ENCODE measurements around the gene IRX4. TPM values are rescaled to one million over a fixed set of nuclear protein-coding genes. Genes with fewer than 3 reads are reported as not detected.

Gene IRX4
- total RNA-seq, 1 experiment from 2014 or later: 16.5 TPM

DNA sequence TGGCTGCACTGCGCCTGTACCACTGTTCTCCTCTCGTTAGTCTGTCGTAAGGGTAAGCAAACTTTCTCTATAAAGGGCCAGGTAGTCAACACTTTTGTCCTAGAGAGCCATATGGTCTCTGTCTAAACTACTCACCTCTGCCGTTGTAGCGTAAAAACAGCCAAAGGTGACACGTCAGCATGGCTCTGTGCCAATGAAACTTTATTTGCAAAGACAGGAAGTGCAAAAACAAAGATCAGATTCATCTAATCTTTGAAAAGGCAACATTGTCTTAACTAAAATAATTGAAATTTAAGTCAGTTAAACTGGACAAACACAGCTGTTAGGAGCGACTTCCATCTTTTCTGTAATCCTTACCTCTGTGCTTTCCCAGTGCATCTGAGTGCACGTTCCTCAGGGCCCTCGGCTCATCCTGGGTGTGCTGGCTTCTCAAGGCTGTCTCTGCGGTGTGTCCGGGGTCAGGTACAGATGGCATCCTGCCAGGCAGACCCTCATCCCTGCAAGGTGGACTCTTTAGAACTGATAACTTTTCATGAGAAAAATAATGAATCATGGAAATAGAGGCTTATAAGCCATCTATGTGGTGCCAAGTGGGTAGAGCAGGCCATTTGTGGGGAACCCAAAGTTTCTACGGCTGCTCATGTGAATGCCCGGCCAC is 35.2 kb upstream of the IRX4 start:
- Histone ChIP-seq H3K4me3 (replicated peaks in 1 of 2; ENCODE audit: low read depth in 1 of 2, low read length in 2 of 2) (no peak overlapping the region), H3K27me3 (ENCODE audit: insufficient read depth, low read length) (no peaks in the 10 kb centered on the region), H4K20me1 (ENCODE audit: insufficient read depth) (no peaks in the 10 kb centered on the region), H3K79me2 (ENCODE audit: insufficient read depth, low read length) (no peaks in the 10 kb centered on the region), H3K4me1 (ENCODE audit: control insufficient read depth in 1 of 2, insufficient read depth in 2 of 2, low read length in 2 of 2) (peaks cover 0 to 17% of the 10 kb centered on the region in 2 experiments; a peak in 2 of 4 replicates), H3K4me2 (ENCODE audit: low read length) (no peak overlapping the region), H3K9me2 (ENCODE audit: insufficient read depth) (no peaks in the 10 kb centered on the region), H3K36me3 (ENCODE audit: control insufficient read depth in 1 of 2, insufficient read depth in 2 of 2, low read length in 2 of 2) (no peaks in the 10 kb centered on the region), H3K9ac (ENCODE audit: low read length) (no peak overlapping the region), H2AFZ (ENCODE audit: low read depth, low read length, poor library complexity, severe bottlenecking) (no peak overlapping the region), H3K27ac (ENCODE audit: low read depth, low read length) (no peak overlapping the region), H3K9me3 (ENCODE audit: control insufficient read depth in 1 of 2, insufficient read depth in 1 of 2, low read depth in 1 of 2, low read length in 2 of 2) (no peaks in the 10 kb centered on the region)
- no peak for TF ChIP-seq SRF (IDR thresholded peaks at IDR 0.05; ENCODE audit: low read depth)
- no peak for TF ChIP-seq EZH2 (IDR thresholded peaks at IDR 0.05)
- TF ChIP-seq SP1 (IDR thresholded peaks at IDR 0.05; ENCODE audit: low read depth): no peak
- TF ChIP-seq, protein P1, sequence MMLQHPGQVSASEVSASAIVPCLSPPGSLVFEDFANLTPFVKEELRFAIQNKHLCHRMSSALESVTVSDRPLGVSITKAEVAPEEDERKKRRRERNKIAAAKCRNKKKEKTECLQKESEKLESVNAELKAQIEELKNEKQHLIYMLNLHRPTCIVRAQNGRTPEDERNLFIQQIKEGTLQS (IDR thresholded peaks at IDR 0.05): no peak
- TF ChIP-seq ZFX (IDR thresholded peaks at IDR 0.05): no peak
- TF ChIP-seq, protein P2, sequence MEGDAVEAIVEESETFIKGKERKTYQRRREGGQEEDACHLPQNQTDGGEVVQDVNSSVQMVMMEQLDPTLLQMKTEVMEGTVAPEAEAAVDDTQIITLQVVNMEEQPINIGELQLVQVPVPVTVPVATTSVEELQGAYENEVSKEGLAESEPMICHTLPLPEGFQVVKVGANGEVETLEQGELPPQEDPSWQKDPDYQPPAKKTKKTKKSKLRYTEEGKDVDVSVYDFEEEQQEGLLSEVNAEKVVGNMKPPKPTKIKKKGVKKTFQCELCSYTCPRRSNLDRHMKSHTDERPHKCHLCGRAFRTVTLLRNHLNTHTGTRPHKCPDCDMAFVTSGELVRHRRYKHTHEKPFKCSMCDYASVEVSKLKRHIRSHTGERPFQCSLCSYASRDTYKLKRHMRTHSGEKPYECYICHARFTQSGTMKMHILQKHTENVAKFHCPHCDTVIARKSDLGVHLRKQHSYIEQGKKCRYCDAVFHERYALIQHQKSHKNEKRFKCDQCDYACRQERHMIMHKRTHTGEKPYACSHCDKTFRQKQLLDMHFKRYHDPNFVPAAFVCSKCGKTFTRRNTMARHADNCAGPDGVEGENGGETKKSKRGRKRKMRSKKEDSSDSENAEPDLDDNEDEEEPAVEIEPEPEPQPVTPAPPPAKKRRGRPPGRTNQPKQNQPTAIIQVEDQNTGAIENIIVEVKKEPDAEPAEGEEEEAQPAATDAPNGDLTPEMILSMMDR (IDR thresholded peaks at IDR 0.05 in 2 of 3, conservative IDR thresholded peaks at IDR 0.05 in 1 of 3; ENCODE audit: borderline replicate concordance in 1 of 3, insufficient read depth in 1 of 3, low read depth in 2 of 3, low read length in 2 of 3): no peak
- TF ChIP-seq, protein P3, sequence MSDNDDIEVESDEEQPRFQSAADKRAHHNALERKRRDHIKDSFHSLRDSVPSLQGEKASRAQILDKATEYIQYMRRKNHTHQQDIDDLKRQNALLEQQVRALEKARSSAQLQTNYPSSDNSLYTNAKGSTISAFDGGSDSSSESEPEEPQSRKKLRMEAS (IDR thresholded peaks at IDR 0.05): no peak
- TF ChIP-seq ELF1 (IDR thresholded peaks at IDR 0.05; ENCODE audit: borderline replicate concordance, low read depth): no peak
- no peak for TF ChIP-seq CBX3 (IDR thresholded peaks at IDR 0.05; ENCODE audit: low read depth)
- no peak for TF ChIP-seq ZNF274 (IDR thresholded peaks at IDR 0.05; ENCODE audit: low read depth, low read length)
- no peak for TF ChIP-seq SIN3A (IDR thresholded peaks at IDR 0.05; ENCODE audit: low read depth)
- no peak for TF ChIP-seq TCF7L2 (IDR thresholded peaks at IDR 0.05; ENCODE audit: borderline replicate concordance, extremely low read depth, insufficient read depth, insufficient read length)
- TF ChIP-seq JUND (IDR thresholded peaks at IDR 0.05): no peak
- TF ChIP-seq POLR2A (IDR thresholded peaks at IDR 0.05; ENCODE audit: borderline replicate concordance, extremely low read depth, insufficient read depth, insufficient read length): no peak
- no peak for TF ChIP-seq FOSL1 (IDR thresholded peaks at IDR 0.05; ENCODE audit: low read depth)
- TF ChIP-seq POLR2AphosphoS5 (IDR thresholded peaks at IDR 0.05; ENCODE audit: low read depth, low read length): no peak
- TF ChIP-seq, protein P4, sequence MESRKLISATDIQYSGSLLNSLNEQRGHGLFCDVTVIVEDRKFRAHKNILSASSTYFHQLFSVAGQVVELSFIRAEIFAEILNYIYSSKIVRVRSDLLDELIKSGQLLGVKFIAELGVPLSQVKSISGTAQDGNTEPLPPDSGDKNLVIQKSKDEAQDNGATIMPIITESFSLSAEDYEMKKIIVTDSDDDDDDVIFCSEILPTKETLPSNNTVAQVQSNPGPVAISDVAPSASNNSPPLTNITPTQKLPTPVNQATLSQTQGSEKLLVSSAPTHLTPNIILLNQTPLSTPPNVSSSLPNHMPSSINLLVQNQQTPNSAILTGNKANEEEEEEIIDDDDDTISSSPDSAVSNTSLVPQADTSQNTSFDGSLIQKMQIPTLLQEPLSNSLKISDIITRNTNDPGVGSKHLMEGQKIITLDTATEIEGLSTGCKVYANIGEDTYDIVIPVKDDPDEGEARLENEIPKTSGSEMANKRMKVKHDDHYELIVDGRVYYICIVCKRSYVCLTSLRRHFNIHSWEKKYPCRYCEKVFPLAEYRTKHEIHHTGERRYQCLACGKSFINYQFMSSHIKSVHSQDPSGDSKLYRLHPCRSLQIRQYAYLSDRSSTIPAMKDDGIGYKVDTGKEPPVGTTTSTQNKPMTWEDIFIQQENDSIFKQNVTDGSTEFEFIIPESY (IDR thresholded peaks at IDR 0.05; ENCODE audit: extremely low read depth, insufficient replicate concordance, low read length): no peak
- no peak for TF ChIP-seq CEBPB (IDR thresholded peaks at IDR 0.05; ENCODE audit: low read depth)
- no peak for TF ChIP-seq EZH2phosphoT487 (IDR thresholded peaks at IDR 0.05; ENCODE audit: borderline replicate concordance)
- no peak for TF ChIP-seq YY1 (IDR thresholded peaks at IDR 0.05; ENCODE audit: extremely low read depth, insufficient replicate concordance, low read depth, low read length)
- no TSS peak for BruUV-seq (replicated peaks)
- ATAC-seq (no peak), DNase-seq (ENCODE audit: low read depth, low spot score) (no peak)
- intact Hi-C loops (cut with micrococcal nuclease): no loop called here
- RAD21 ChIA-PET (ENCODE audit: low non-redundant PET in 1 of 2, low total read pairs in 2 of 2, uncharacterized antibody in 2 of 2, unreplicated experiment in 2 of 2): no interaction called here
- CTCF ChIA-PET: no interaction called here
- POLR2A ChIA-PET: no interaction called here

All from HCT116 (cell line).